Measurements from ENCODE around the gene PYGO2.

DNA sequence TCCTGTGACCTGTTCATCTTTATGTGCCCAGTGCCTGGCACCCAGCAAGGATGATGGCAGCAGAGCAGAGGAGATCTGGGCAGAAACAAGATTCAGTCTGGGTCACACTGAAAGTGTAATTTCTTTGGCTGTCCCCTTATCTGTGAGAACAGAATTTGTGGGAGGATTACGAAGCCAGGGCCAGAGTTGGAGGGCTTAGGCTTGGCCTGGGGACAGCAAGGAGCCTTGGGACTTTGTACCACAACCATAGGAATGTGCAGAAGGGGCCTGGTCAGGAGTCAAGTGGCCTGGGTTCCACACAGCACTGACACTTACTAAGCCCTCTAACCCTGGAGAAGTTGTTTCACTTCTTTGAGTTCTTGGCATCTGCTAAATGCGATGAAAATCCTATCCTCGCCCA is 37.9 kb downstream of the PYGO2 start:
- TF ChIP-seq MYBL2 (CRISPR knock-in tag; IDR thresholded peaks at IDR 0.05), result no peak
- no peak for TF ChIP-seq CTCF (IDR thresholded peaks at IDR 0.05)
- TF ChIP-seq MAX (CRISPR knock-in tag; IDR thresholded peaks at IDR 0.05), result no peak
- TF ChIP-seq USF1 (CRISPR knock-in tag; IDR thresholded peaks at IDR 0.05), result no peak
- TF ChIP-seq ESRRA (CRISPR knock-in tag; IDR thresholded peaks at IDR 0.05; ENCODE audit: borderline replicate concordance), result no peak
- TF ChIP-seq FOXP1 (CRISPR knock-in tag; IDR thresholded peaks at IDR 0.05; ENCODE audit: borderline replicate concordance), result no peak
- no peak for TF ChIP-seq ETV6 (CRISPR knock-in tag; IDR thresholded peaks at IDR 0.05)
- TF ChIP-seq TCF7 (CRISPR knock-in tag; IDR thresholded peaks at IDR 0.05; ENCODE audit: low read depth), result no peak
- TF ChIP-seq NR2C2 (CRISPR knock-in tag; IDR thresholded peaks at IDR 0.05), result no peak
- TF ChIP-seq, protein P1, sequence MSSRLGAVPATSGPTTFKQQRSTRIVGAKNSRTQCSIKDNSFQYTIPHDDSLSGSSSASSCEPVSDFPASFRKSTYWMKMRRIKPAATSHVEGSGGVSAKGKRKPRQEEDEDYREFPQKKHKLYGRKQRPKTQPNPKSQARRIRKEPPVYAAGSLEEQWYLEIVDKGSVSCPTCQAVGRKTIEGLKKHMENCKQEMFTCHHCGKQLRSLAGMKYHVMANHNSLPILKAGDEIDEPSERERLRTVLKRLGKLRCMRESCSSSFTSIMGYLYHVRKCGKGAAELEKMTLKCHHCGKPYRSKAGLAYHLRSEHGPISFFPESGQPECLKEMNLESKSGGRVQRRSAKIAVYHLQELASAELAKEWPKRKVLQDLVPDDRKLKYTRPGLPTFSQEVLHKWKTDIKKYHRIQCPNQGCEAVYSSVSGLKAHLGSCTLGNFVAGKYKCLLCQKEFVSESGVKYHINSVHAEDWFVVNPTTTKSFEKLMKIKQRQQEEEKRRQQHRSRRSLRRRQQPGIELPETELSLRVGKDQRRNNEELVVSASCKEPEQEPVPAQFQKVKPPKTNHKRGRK (CRISPR knock-in tag; IDR thresholded peaks at IDR 0.05; ENCODE audit: borderline replicate concordance), result no peak

Data from WTC11 (cell line).